ENCODE data around the gene MINDY4. TPM values are rescaled to one million over a fixed set of nuclear protein-coding genes. Genes with fewer than 3 reads are reported as not detected.

MINDY4 gene
- total RNA-seq = 10 to 100 TPM in 1 of 2 donors, 1 to 10 TPM in 1; 8.1 to 31.9 TPM

DNA sequence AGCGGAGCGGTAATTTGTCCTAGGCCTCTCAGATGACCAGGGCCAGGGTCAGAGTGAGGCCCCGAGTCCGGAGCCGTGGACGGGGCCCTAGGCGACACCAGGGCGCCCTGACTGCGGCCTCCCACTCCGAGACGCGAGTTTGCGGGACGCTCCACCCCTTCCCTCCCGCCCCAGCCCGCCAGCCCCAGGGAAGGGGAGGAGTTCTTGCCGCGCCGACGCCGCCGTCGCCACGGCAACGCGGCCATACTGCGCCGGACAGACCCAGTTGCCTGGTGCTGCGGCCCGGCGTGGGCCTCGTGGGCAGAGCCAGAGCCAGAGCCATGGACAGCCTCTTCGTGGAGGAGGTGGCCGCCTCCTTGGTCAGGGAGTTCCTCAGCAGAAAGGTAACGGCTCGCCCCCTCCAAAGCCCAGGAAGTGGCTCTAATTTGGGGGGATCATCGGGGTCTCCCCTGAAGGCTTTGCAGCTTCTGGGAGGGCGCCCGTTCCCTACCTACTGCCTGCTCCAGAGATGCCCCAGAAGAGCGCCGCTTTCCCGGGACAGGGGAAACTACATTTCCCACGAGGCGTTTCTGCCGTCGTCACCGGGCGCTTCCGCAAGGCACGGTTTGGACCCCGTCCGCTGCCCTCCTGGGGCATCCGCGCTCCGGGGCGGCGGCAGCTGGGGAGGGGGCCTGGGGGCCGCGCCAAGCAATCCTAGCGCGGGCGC is at the start of gene MINDY4:
Gene MINDY4 (plus strand): TSS at position 244 of the 706 bp plus-strand sequence. CDS start 77 bp downstream, at position 321.
- H3K4me3 ChIP-seq = peak within 1 kb of the TSS; percentile 68 to 78
- peak within 1 kb of the TSS; percentile 66 to 83 for H3K27ac ChIP-seq
- WGBS = 2% methylated on average over 51 of the region's 62 CpGs
- no peaks in the 10 kb centered on the region for H3K4me1 ChIP-seq (replicated peaks)
- no peaks in the 10 kb centered on the region for H3K36me3 ChIP-seq
- peak; percentile 62 for DNase-seq (ENCODE audit: low spot score)
- H3K9me3 ChIP-seq = no peaks in the 10 kb centered on the region
- no peaks in the 10 kb centered on the region for H3K27me3 ChIP-seq (replicated peaks; ENCODE audit: insufficient read depth)
- intact Hi-C loops (cut with DNase I) = no loop called here
- TF ChIP-seq, protein P1, sequence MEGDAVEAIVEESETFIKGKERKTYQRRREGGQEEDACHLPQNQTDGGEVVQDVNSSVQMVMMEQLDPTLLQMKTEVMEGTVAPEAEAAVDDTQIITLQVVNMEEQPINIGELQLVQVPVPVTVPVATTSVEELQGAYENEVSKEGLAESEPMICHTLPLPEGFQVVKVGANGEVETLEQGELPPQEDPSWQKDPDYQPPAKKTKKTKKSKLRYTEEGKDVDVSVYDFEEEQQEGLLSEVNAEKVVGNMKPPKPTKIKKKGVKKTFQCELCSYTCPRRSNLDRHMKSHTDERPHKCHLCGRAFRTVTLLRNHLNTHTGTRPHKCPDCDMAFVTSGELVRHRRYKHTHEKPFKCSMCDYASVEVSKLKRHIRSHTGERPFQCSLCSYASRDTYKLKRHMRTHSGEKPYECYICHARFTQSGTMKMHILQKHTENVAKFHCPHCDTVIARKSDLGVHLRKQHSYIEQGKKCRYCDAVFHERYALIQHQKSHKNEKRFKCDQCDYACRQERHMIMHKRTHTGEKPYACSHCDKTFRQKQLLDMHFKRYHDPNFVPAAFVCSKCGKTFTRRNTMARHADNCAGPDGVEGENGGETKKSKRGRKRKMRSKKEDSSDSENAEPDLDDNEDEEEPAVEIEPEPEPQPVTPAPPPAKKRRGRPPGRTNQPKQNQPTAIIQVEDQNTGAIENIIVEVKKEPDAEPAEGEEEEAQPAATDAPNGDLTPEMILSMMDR (IDR thresholded peaks at IDR 0.05) = no peak
- TF ChIP-seq POLR2A (IDR thresholded peaks at IDR 0.05) = no peak

DNA sequence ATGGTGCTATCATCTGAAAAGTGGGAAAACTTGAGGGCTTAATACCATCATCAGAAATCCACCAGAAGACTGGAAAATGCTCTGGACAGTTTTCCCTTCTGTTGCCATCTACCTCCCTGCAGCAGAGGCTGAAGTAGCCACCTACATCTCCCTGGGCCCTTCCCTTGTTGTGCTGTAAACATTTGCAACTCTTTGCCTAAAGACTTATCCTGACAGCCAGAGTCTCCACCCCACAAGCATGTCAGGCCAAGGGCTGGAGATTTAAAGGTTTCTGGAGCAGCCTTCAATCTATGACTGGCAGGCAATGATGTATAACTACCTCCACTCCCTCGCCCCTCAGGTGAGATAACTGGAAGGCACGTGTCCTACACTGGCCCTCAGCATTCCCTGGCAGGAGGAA is 49.0 kb upstream of the MINDY4 start:
- no peak overlapping the region for H3K4me3 ChIP-seq
- TF ChIP-seq POLR2A (IDR thresholded peaks at IDR 0.05) (no peak), POLR2AphosphoS5 (IDR thresholded peaks at IDR 0.05) (no peak)
- TF ChIP-seq, protein P1 (IDR thresholded peaks at IDR 0.05) = no peak
- H3K9me3 ChIP-seq = no peaks in the 10 kb centered on the region
- intact Hi-C loops (cut with DNase I) = no loop called here
- no peaks in the 10 kb centered on the region for H3K27me3 ChIP-seq (replicated peaks; ENCODE audit: insufficient read depth)
- WGBS = 68% methylated on average over 2 of the region's 2 CpGs
- H3K36me3 ChIP-seq = no peaks in the 10 kb centered on the region
- no peaks in the 10 kb centered on the region for H3K4me1 ChIP-seq (replicated peaks)
- H3K27ac ChIP-seq = no peak overlapping the region
- no peak for DNase-seq (ENCODE audit: low spot score)

DNA sequence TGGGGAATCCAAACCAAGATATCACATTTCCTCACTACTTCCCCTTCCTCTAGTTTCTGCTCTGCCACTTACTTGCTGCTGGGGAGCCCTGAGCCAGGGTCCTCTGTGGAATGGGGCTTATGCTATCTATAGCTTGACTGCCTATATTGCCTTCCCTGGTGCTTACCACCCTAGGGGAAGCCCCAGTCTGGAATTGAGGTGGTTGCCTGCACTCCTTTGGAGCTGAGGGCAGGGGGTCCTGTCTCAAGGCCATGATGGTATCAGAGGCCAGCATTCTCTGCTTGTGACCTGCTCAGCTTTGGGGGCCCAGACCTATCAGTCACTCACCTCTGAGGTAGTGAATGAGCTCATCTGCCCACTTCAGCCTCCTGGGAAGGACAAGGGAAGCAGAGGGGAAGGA is 48.5 kb upstream of the MINDY4 start:
- DNase-seq (ENCODE audit: low spot score) = no peak
- no peaks in the 10 kb centered on the region for H3K27me3 ChIP-seq (replicated peaks; ENCODE audit: insufficient read depth)
- H3K9me3 ChIP-seq = no peaks in the 10 kb centered on the region
- no peak overlapping the region for H3K4me3 ChIP-seq
- intact Hi-C loops (cut with DNase I) = no loop called here
- H3K36me3 ChIP-seq = no peaks in the 10 kb centered on the region
- H3K4me1 ChIP-seq (replicated peaks) = no peaks in the 10 kb centered on the region
- TF ChIP-seq POLR2AphosphoS5 (IDR thresholded peaks at IDR 0.05) (no peak), POLR2A (IDR thresholded peaks at IDR 0.05) (no peak)
- TF ChIP-seq, protein P1 (IDR thresholded peaks at IDR 0.05) = no peak
- H3K27ac ChIP-seq = no peak overlapping the region

DNA sequence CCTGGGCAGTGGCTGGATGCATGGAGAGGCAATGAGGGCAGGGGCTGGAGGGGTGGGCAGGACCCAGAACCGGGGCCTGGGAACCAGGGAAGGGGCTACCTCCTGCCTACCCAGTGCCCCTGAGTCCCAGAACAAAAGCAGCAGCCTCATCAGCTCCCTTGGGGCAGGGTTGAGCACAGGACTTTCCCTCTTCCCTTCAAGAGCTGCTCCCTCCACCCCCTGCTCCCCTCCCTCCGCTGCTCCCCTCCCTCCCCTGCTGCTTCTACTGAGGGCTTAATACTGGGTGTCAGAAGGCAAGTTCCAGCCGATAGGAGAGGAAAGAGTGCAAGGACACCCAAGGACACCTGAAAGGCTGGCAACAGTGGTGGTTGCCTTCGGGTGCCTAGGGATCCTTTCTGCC is 47.4 kb upstream of the MINDY4 start:
- Histone ChIP-seq H3K36me3 (no peaks in the 10 kb centered on the region), H3K4me3 (no peak overlapping the region), H3K9me3 (no peaks in the 10 kb centered on the region), H3K27ac (no peak overlapping the region), H3K4me1 (replicated peaks) (no peaks in the 10 kb centered on the region), H3K27me3 (replicated peaks; ENCODE audit: insufficient read depth) (no peaks in the 10 kb centered on the region)
- DNase-seq (ENCODE audit: low spot score) = no peak
- TF ChIP-seq, protein P1 (IDR thresholded peaks at IDR 0.05) = no peak
- TF ChIP-seq POLR2A (IDR thresholded peaks at IDR 0.05) = no peak
- 69% methylated on average over 4 of the region's 4 CpGs for WGBS
- intact Hi-C loops (cut with DNase I) = no loop called here

DNA sequence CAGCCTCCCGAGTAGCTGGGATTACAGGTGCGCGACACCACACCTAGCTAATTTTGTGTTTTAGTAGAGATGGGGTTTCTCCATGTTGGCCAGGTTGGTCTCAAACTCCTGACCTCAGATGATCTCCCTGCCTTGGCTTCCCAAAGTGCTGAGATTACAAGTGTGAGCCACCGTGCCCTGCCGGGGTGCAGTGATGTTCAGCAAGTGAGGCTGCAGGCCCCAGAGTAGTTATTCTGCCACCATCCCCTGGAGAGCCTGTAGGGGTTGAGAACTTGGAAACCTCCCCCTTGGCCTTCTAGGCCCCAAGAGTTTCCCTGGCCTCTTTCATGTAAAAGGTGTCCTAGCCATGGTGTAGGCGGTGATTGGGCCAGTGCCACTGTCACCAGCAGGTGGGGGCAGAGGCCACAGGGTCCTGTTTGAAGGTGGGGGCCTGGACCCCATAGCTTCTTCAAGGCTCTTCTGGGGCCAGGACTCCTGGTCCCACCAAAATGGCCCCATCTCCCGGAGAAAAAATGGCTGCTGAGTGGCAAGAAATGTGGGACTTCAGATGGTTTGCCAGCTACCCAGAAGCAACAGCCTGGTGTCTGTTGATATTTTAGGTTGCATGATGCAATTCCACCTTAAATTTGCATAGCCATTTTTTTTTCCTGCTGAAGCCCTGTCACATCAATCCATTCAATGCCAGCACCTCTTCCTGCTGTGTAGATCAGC is 44.8 kb upstream of the MINDY4 start:
- intact Hi-C loops (cut with DNase I) = no loop called here
- H3K9me3 ChIP-seq = no peaks in the 10 kb centered on the region
- no peak for DNase-seq (ENCODE audit: low spot score)
- H3K27me3 ChIP-seq (replicated peaks; ENCODE audit: insufficient read depth) = no peaks in the 10 kb centered on the region
- no peak overlapping the region for H3K4me3 ChIP-seq
- no peak overlapping the region for H3K27ac ChIP-seq
- no peaks in the 10 kb centered on the region for H3K36me3 ChIP-seq
- 98% methylated on average over 7 of the region's 7 CpGs for WGBS
- TF ChIP-seq POLR2A (IDR thresholded peaks at IDR 0.05) (no peak), POLR2AphosphoS5 (IDR thresholded peaks at IDR 0.05) (no peak)
- TF ChIP-seq, protein P1 (IDR thresholded peaks at IDR 0.05) = no peak
- H3K4me1 ChIP-seq (replicated peaks) = no peaks in the 10 kb centered on the region
